RCC 7860 (cell line): ENCODE results near the gene ATP1B1.

Source experiments
- DNase-seq: peaks from one replicate; pipeline ENCODE4 v3.0.0-alpha.2; 2015; ENCODE audit warnings: low spot score
- FAIRE-seq: peaks from 2 replicates; lab custom pipeline; 2012; peaks lifted over from hg19 to GRCh38; lab: Jason Lieb, UNC

Gene ATP1B1

DNA sequence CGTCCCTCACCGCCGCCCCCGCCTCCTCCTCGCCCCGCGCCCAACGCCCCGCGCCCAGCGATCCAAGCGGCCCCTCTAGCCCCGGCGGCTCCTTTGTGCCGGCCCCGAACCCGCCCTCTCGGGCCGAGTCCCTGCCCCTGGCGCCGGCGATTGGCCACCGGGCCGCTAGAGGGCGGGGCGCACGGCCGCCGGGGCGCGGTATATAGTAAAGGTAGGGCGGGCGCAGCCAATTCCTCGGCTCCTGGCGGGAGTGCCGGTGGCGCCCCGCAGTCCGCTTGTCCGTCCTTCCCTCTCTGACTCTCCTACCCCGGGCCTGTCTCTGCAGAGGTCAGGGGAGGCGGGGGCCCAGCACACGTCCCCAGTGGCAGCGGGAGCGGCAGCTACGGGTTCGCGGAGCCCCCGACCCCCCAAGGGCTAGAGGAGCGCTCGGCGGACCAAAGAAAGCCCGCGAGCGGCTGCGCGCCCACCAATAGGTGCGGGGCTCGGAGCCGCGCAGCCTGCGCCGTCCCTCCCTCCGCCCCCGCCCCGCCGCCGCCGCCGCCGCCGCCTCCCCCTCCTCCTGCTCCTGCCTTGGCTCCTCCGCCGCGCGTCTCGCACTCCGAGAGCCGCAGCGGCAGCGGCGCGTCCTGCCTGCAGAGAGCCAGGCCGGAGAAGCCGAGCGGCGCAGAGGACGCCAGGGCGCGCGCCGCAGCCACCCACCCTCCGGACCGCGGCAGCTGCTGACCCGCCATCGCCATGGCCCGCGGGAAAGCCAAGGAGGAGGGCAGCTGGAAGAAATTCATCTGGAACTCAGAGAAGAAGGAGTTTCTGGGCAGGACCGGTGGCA lies at the start of gene ATP1B1:
TSS of gene ATP1B1 (plus strand) at position 596 of the 826 bp plus-strand sequence. CDS start at position 736, 140 bp downstream.
- FAIRE-seq (no peak), DNase-seq (peak; percentile 83)

- DNase-seq (no peak), FAIRE-seq (no peak)
These were observed 47.1 kb upstream of the ATP1B1 start for GRCh38 chr1:169059421-169059820.

DNA sequence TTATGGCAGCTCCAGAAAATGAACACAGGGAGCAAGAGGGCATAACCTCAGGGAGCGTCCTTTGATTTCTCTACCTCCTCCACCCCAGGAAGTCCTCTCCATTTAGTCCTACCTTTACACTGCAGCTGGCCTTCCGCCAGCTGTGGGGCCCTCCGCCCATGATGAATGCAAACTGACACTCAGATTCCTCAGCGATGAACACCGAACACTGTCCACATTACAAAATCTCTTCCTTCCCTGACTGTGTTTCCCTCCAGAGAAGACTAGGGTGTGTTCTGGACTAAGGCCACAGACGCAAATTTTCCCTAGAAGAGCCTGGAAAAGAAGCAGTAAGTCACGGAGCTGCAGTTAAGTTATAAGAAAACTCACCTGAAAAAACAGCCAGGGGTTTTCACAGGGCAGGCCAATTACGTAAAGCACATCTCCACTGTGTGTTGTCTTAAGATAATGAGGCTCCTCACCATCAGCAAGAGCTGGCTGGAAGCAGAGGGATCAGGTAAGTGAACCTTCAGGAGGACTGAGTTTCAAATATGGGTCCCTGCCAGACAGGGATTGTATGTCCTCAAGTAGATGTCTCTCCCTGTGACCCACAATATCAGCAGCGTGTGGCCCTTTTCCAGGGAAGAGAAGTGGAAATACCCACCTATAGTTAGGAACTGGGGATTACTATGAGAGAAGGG lies 46.3 kb upstream of the ATP1B1 start:
- FAIRE-seq (no peak), DNase-seq (no peak)

DNA sequence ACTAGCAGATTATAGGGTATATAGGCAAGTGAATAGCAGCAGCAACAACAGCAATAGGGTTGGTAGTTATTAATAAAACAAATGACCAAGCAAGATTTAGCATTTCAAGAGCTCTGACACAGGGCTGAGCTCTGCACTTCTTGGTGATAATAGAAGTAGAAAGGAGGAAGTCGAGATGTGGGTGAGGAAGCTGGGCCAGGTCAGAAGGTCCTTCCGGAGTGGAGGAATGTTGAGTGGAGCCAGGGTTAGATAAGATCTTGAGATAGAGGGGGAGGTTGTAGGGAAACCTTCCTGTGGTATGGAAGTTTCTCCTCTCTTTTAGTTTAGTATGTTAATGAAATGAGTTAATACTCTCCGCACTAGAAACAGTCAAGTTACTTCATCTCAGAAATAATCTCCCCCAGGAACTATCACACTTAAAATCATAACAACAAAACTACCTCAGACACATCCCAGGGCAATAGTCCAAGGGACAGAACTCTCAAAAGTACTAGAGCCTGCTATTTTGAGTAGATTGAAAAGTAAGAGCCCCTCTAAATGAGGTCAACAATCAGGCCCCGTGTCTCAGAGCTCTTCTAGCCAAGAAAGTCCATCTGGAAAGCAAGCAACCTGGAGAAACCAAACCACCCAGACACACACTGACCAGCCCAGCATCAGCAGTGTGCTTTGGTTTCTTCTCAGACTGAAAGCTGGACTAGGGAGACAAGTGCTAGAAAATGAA lies 45.4 kb upstream of the ATP1B1 start:
- DNase-seq: no peak
- FAIRE-seq: no peak

DNA sequence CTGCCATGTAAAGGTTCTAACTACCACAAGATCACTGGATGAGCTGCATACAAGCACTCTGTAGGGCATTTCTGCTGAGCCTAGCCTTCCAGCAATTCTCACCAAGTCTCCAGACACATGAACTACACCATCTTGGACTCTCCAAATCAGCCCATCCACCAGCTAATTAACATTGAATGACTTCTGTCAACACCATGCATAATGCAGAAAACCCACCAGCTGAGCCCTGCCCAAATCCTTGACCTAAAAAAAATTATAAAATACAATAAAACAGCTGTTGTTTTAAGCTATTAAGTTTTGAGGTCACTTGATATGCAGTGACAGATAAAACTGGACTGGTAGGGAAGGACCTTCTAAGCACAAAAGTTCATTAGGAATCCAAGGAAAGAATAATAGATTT lies 44.3 kb upstream of the ATP1B1 start:
- no peak for DNase-seq
- FAIRE-seq: no peak

GRCh38 chr1:169064103-169064502 lies 42.4 kb upstream of the ATP1B1 start:
- FAIRE-seq (no peak), DNase-seq (no peak)

DNA sequence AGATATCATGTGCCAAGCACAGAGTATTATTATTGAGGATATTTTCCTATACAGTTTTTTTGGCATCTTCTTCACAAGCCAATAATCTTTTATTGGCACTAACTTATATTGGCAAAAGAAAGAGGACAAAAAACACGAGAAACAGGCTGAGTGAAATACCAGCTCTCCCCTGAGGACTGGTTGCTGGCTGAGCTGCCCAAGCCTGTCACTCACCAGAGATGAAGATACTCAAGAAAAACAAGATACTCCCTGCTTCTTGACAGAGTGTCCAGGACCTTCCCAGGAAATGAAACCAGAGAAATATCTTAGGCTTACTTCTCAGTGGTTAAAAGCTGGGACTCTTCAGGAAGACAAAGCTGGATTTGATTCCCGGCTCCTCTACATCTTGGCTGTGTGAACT lies 35.9 kb upstream of the ATP1B1 start:
- FAIRE-seq: no peak
- no peak for DNase-seq

DNA sequence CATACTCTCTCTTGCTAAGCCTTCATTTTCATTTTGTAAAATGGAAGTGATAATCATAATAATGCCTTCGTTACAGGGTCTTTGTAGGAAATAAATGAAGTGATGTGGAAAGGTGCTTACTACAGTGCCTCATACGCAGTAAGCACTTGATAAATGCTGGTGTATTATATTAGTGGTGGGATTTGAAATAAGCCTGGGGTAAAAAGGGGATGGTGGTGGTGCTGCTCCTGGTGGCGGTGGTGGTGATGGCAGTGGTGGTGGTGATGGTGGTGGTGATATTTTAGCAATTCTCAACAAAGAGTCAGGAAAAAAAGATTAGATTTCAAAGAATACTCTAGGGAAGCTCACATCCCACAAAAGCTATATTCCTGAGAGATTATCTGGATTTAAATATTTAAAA lies 35.5 kb upstream of the ATP1B1 start:
- no peak for DNase-seq
- FAIRE-seq: no peak

DNA sequence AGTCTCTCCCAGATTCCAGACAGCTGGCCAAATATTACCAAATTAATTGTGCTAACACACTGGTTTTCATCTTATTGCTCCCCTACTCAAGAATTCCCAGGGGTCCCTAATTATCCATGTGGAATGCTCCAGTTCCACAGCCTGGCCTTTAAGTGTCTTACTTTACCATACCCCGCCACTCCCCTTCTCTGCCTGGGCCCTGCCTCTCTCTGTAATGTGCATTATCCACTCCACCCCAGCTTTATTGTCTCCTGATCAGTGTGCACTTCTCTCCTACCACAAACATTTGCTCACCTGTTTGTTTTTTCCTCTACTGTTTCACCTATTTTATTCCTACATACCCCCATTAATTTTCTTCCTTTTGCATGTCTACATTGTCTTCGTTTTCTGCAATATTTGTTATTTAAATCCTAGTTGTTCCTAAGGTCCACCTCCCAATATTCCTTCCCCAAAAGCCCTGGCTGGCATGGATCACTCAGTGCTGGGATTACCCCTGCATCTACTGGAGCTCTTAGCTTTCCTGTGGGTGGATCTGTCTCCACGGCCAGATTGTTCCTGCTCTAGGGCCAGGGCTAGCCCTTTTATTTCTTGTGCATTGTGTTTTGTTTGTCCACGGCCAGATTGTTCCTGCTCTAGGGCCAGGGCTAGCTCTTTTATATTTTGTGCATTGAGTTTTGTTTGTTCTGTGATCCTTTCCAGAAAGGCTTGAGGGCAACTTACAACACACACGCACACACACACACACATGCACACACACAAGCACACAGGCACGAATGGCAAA lies 33.4 kb upstream of the ATP1B1 start:
- DNase-seq: no peak
- FAIRE-seq: no peak

GRCh38 chr1:169078163-169078883 lies 28.2 kb upstream of the ATP1B1 start:
- no peak for FAIRE-seq
- DNase-seq: no peak

DNA sequence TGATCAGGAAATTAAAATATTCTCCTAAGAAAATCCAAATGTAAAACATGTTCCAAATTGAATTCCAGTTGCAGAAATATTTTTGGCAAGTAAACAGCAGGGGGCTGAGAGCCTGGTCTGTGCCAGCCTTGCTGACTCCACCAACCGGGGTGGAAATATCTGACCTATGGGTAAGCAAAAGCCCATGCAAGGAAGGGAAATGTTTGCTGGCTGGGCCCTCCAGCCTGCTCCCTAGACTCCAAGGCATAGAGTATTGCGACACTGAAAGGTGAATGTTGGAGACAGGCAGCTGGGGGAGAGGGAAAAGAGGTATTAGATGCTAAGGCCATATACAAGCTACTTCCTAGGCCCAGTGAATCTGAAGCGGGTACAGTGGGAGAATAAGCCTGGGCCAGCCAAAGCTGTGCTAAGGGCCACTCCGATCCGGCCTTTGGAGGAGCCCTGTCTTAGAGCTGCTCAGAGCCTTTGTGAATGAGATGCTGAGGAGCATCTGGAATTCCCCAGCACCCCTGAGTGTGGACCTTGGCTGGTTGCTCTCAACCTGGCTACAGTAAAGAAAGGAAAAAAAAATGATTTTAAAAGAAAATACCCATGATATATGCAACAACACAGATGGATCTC lies 24.9 kb upstream of the ATP1B1 start:
- DNase-seq: no peak
- no peak for FAIRE-seq

- no peak for FAIRE-seq
- DNase-seq: no peak
These were observed 20.6 kb upstream of the ATP1B1 start for GRCh38 chr1:169085911-169086310.

DNA sequence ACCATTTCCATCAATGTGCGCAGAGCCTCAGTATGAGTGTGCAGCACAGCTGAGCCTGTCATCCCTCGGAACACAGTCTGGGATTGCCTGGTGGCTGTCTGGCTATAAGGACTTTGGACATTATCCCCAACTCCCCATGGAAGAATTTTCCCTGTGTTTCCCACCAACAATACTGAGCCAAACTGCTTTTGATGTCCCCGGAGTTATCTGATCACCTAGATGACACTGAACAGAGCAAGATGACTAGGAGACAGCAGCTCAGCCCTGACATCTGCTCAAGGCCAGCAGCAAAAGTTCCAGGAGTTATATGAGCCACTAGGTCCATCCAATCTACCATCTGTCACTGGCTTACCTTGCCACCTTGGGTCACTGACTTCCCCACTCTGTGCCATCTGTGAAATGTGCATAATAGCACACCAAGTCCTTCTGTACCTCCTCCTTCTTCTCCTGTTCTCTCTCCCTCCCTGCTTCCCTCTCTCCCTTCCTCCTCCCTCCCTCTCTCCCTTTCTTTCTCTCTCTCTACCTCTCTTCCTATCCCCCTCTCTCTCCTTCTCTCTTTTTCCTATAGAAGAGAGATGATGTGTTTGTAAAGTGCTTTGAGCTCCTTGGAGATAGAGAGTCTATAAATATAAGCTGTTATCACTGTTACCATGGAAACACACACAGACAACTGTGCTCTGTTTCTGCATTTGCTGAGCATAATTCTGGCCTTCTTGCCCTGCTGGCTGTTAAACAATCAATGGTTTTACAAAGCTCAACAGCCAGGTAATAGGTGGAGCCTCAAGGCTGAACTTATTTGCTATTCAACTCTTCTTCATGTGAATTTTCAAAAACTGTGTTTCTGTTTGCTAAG lies 19.7 kb upstream of the ATP1B1 start:
- DNase-seq (no peak), FAIRE-seq (no peak)

DNA sequence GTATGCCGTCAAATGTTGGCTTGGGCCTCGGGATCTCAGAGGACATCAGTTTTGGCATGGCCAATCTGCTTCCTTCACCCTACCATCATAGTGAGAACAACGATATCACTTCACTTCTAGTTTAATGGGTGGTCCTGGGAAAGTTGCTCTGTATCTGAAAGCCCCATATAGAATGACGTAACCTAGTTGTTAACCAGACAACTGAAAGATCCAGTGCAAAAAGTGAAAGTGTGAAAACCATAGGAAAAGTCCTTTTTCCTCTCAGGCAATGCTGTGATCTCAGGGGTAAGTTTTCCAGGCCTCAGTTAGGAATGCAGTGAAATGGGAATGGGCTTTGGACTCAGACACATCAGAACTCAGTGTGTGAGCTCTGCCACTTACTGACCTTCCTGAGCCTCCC lies 18.6 kb upstream of the ATP1B1 start:
- no peak for DNase-seq
- FAIRE-seq: no peak

- DNase-seq (no peak), FAIRE-seq (no peak)
These were observed 16.7 kb upstream of the ATP1B1 start for GRCh38 chr1:169089776-169090175.

GRCh38 chr1:169090308-169090899 lies 16.1 kb upstream of the ATP1B1 start:
- DNase-seq: no peak
- no peak for FAIRE-seq

DNA sequence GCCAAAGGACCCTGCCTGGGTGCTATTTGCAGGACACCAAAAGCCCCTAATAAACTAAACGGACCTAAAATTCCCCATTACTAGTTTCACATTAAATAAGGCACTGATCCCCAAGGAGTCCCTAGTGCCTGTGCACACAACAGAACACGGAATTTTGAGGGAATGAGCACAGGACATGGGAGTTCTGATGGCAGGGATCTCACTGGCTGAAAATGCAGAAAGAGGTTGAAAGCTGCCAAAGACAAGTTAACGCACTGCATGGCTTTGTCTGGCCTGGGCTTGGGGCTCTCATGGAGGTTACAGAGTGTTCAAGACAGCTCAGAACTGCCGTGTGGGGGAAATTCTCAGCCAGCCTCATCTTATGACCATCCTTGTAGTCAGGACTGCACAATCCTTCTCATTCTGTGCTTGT lies 15.6 kb upstream of the ATP1B1 start:
- DNase-seq (no peak), FAIRE-seq (no peak)

- DNase-seq (peak; percentile 88), FAIRE-seq (peak; percentile 80)
These were observed 15.0 kb upstream of the ATP1B1 start for GRCh38 chr1:169091480-169091941.
